HepG2 (cell line): ENCODE data around the gene ERMARD. TPM values are rescaled to one million over a fixed set of nuclear protein-coding genes. Genes with fewer than 3 reads are reported as not detected.

Source experiments
- ADNP ChIP-seq: sonication (generic); formaldehyde crosslinking; IDR thresholded peaks from 2 replicates; pipeline ENCODE4 v1.4.0; 2020; ENCODE audit warnings: missing genetic modification reagents
- AGO2 ChIP-seq: fragments of 200-400 bp; formaldehyde crosslinking; optimal IDR thresholded peaks from 2 replicates; pipeline ENCODE3; 2017; ENCODE audit warnings: mild to moderate bottlenecking, low read depth, low read length, moderate library complexity
- HNF1A ChIP-seq, 2 experiments: sonication (generic) in 1 of 2; formaldehyde crosslinking in 1 of 2; IDR thresholded peaks; 2 replicates each; pipeline versions ENCODE4 v1.4.0 to v1.6.1; 2016 to 2020; ENCODE audit warnings: borderline replicate concordance in 1 of 2, low read depth in 1 of 2, mild to moderate bottlenecking in 1 of 2, missing genetic modification reagents in 1 of 2
- POLR2AphosphoS2 ChIP-seq: IDR thresholded peaks from 2 replicates; pipeline ENCODE4 v1.6.1; 2011; ENCODE audit warnings: low read depth, low read length, improper control_type of control experiment
- SNRNP70 ChIP-seq: fragments of 200-400 bp; formaldehyde crosslinking; IDR thresholded peaks from 2 replicates; pipeline ENCODE4 v1.6.1; 2017; ENCODE audit warnings: mild to moderate bottlenecking, low read depth, low read length, moderate library complexity
- SUZ12 ChIP-seq: fragments of 150-350 bp; IDR thresholded peaks from 2 replicates; pipeline ENCODE4 v1.6.1; 2014; ENCODE audit warnings: low read depth, low read length
- ZNF256 ChIP-seq: sonication (generic); formaldehyde crosslinking; conservative IDR thresholded peaks from 2 replicates; pipeline ENCODE4 v1.4.0; 2020; ENCODE audit warnings: missing genetic modification reagents
- ZNF280D ChIP-seq: sonication (generic); formaldehyde crosslinking; IDR thresholded peaks from 2 replicates; pipeline ENCODE4 v1.5.1; 2020; ENCODE audit warnings: mild to moderate bottlenecking, missing genetic modification reagents
- ZNF281 ChIP-seq: sonication (generic); formaldehyde crosslinking; IDR thresholded peaks from 2 replicates; pipeline ENCODE4 v1.4.0; 2020; ENCODE audit warnings: missing genetic modification reagents, borderline replicate concordance
- ZNF570 ChIP-seq: sonication (generic); formaldehyde crosslinking; IDR thresholded peaks from 2 replicates; pipeline ENCODE4 v1.4.0; 2020; ENCODE audit warnings: mild to moderate bottlenecking, missing genetic modification reagents, borderline replicate concordance
- ZNF703 ChIP-seq: sonication (generic); formaldehyde crosslinking; IDR thresholded peaks from 2 replicates; pipeline ENCODE4 v1.5.1; 2020; ENCODE audit warnings: missing genetic modification reagents, mild to moderate bottlenecking, moderate library complexity, borderline replicate concordance
- polyA plus RNA-seq, 8 experiments: library from polyadenylated mRNA; depleted of rRNA in 3 of 8; stranded (reverse) in 7 of 8; unstranded in 1 of 8; fragments of >200 nt; fragmentation: Illumina TruSeq in 4 of 8; extraction: Trizol in 4 of 8; gene quantifications; 2 replicates each; pipeline versions ENCODE4 v1.2.1 to v1.2.3, GENCODE V29; 2011 to 2016; ENCODE audit warnings: low read depth in 4 of 8, missing spikeins in 1 of 8, mixed read lengths in 1 of 8; ENCODE audit not compliant: insufficient read depth in 1 of 8
- total RNA-seq, 5 experiments: library from RNA; depleted of rRNA; stranded (reverse); fragments of >200 nt; fragmentation: Illumina TruSeq; extraction: Trizol; gene quantifications; 2 replicates each; pipeline ENCODE4 v1.2.3, GENCODE V29; 2016; ENCODE audit warnings: low read depth in 1 of 5

ERMARD gene
- total and polyA plus RNA-seq, 2 of the 13 experiments (the other 11 are each of a cell fraction or from before 2014, with no cell fraction given), result 8.8 to 10.7 TPM

DNA sequence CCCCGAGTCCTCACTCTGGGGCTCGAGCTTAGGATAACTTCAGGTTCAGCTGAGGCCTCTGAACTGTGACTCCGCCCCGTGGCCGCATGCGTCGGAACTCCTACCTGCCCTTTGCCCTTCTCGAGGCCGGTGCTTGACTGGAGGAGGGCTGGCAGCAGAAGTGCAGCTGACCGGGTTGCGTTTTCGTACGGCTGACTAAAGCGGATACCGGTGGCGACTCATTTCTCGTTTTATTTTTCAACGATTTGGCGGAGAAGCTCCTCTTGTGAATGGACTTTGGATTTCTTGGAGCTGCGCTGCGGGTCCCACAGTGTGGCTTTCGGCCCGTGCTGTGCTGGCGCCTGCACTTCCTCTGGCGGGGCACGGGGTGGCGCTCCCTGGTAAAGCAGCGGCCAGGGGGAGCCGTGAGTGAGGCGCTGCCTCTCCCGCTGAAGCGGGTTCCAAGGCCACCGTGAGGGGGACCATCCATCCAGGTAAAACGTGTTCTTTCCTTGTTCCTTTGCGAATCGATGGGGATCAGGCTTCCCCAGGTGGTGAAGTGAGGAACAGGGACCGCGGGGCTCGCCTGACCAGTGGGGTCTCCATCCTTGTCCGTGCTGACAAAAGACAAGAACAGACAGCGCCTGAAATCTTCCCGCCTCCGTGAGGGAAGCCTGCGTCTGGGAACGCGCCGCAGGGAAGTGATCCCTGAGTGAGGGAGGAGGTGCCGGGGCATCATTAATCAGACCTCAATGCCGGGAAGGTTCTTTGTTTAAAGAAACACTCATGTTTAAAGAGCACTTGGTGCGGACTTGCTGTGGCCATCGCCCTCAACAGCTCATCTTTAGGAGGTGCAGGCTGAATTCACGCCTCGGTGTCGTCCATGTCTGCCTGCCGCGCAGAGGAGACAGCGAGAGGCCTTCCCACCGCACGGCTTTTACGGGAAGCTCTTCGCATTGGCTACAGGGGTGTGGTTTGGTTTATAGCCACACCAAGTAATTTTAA, 38.8 kb downstream of the ERMARD start (continued):
- 0 out of 2 replicates have a peak, but pooled peaks have one; percentile 6 for TF ChIP-seq HNF1A (IDR thresholded peaks at IDR 0.05; ENCODE audit: low read depth)
- peak; percentile 78 for TF ChIP-seq HNF1A (CRISPR knock-in tag; IDR thresholded peaks at IDR 0.05; ENCODE audit: borderline replicate concordance)
- TF ChIP-seq SNRNP70, result no peak
- TF ChIP-seq ZNF256 (CRISPR knock-in tag), result no peak
- TF ChIP-seq ZNF281 (CRISPR knock-in tag), result no peak; the same call in 1 of the 2 replicates
- TF ChIP-seq AGO2, result peak; percentile 89
- no peak for TF ChIP-seq SUZ12
- peak; percentile 82; the same call in 1 of the 2 replicates for TF ChIP-seq ZNF703 (CRISPR knock-in tag)
- no peak for TF ChIP-seq POLR2AphosphoS2
- TF ChIP-seq ZNF570 (CRISPR knock-in tag), result 0 out of 2 replicates have a peak, but pooled peaks have one; percentile 10
- no peak for TF ChIP-seq ADNP (CRISPR knock-in tag)
- TF ChIP-seq ZNF280D (CRISPR knock-in tag), result peak; percentile 45
